GM18502 (cell line): ENCODE data around the gene AFM.
"Not testable (repeated sequence)": the region's sequence is repeated elsewhere in the genome, so short reads cannot be mapped to it uniquely, and the experiment has no call there.

ENCODE experiments used
- ATAC-seq: cut with Tn5 transposase; IDR thresholded peaks from one replicate; pipeline ENCODE4 v1.9.1; 2021; ENCODE audit warnings: mild to moderate bottlenecking; ENCODE audit not compliant: unreplicated experiment, poor library complexity

Gene AFM

GRCh38 chr4:73499996-73500765 is 18.6 kb downstream of the AFM start:
- no peak for ATAC-seq

- ATAC-seq, result no peak
Observed at GRCh38 chr4:73501664-73502265, 20.2 kb downstream of the AFM start.

- no peak for ATAC-seq
Observed at GRCh38 chr4:73505567-73505966, 24.0 kb downstream of the AFM start.

GRCh38 chr4:73507541-73507940 is 26.0 kb downstream of the AFM start:
- ATAC-seq, result no peak

GRCh38 chr4:73508651-73509050 is 27.1 kb downstream of the AFM start:
- no peak for ATAC-seq

- ATAC-seq, result no peak
Observed at GRCh38 chr4:73518340-73518739, 36.8 kb downstream of the AFM start.

- peak; percentile 69 for ATAC-seq
Observed at GRCh38 chr4:73520821-73521220, 39.3 kb downstream of the AFM start.

GRCh38 chr4:73523126-73523525 is 41.6 kb downstream of the AFM start:
- ATAC-seq, result no peak

- ATAC-seq, result no peak
Observed at GRCh38 chr4:73525611-73526010, 44.1 kb downstream of the AFM start.

GRCh38 chr4:73527196-73527595 is 45.7 kb downstream of the AFM start:
- peak; percentile 63 for ATAC-seq

GRCh38 chr4:73528171-73528570 is 46.6 kb downstream of the AFM start:
- no peak for ATAC-seq

GRCh38 chr4:73533515-73534422 is 52.2 kb downstream of the AFM start:
- no peak for ATAC-seq

- ATAC-seq, result no peak
Observed at GRCh38 chr4:73538162-73538561, 56.6 kb downstream of the AFM start.

- no peak for ATAC-seq
Observed at GRCh38 chr4:73539386-73539785, 57.8 kb downstream of the AFM start.

GRCh38 chr4:73540826-73541225 is 59.3 kb downstream of the AFM start:
- ATAC-seq, result no peak

GRCh38 chr4:73541251-73541650 is 59.7 kb downstream of the AFM start:
- no peak for ATAC-seq

GRCh38 chr4:73544620-73545019 is 63.1 kb downstream of the AFM start:
- ATAC-seq, result no peak

- ATAC-seq, result not testable (repeated sequence)
Observed at GRCh38 chr4:73550865-73551264, 69.3 kb downstream of the AFM start.
